HUES6 (cell line): ENCODE measurements around the gene TXNIP.

Source experiments
- H3K27ac ChIP-seq: 2 replicates; pipeline ENCODE4 v1.7.0; 2013; ENCODE audit warnings: low read depth, mild to moderate bottlenecking, low read length, inconsistent platforms
- H3K27me3 ChIP-seq: 2 replicates; pipeline ENCODE4 v1.6.1; 2013; ENCODE audit warnings: low read length; ENCODE audit not compliant: control insufficient read depth, insufficient read depth
- H3K36me3 ChIP-seq: 2 replicates; pipeline ENCODE4 v1.6.1; 2013; ENCODE audit warnings: low read length; ENCODE audit not compliant: control insufficient read depth, insufficient read depth
- H3K4me1 ChIP-seq: 2 replicates; pipeline ENCODE4 v1.6.1; 2013; ENCODE audit warnings: low read length; ENCODE audit not compliant: control insufficient read depth, insufficient read depth
- H3K4me3 ChIP-seq: 2 replicates; pipeline ENCODE4 v1.5.1; 2013; ENCODE audit warnings: low read depth, low read length
- H3K9ac ChIP-seq: one replicate; pipeline ENCODE4 v1.6.1; 2013; ENCODE audit warnings: mild to moderate bottlenecking, low read length
- H3K9me3 ChIP-seq: 2 replicates; pipeline ENCODE4 v1.6.1; 2013; ENCODE audit warnings: low read depth, low read length; ENCODE audit not compliant: control insufficient read depth, insufficient read depth

Gene TXNIP

GRCh38 chr1:145992958-145993617, 3.3 kb downstream of the TXNIP start:
- Histone ChIP-seq H3K27ac (no peak overlapping the region), H3K9me3 (no peaks in the 10 kb centered on the region), H3K4me1 (peaks cover 23% of the 10 kb centered on the region), H3K27me3 (no peaks in the 10 kb centered on the region), H3K36me3 (peaks cover 30% of the 10 kb centered on the region), H3K4me3 (peak overlapping the region; percentile 96), H3K9ac (no peak overlapping the region)

GRCh38 chr1:145992502-145992936, 3.9 kb downstream of the TXNIP start:
- H3K9ac ChIP-seq, result no peak overlapping the region
- H3K9me3 ChIP-seq, result no peaks in the 10 kb centered on the region
- H3K27ac ChIP-seq, result no peak overlapping the region
- peaks cover 23% of the 10 kb centered on the region for H3K4me1 ChIP-seq
- H3K27me3 ChIP-seq, result no peaks in the 10 kb centered on the region
- peaks cover 30% of the 10 kb centered on the region for H3K36me3 ChIP-seq
- peak overlapping the region; percentile 96 for H3K4me3 ChIP-seq

GRCh38 chr1:145991735-145992412, 4.5 kb downstream of the TXNIP start:
- Histone ChIP-seq H3K27ac (no peak overlapping the region), H3K4me3 (no peak overlapping the region)

GRCh38 chr1:145990249-145990855, 6.0 kb downstream of the TXNIP start:
- no peak overlapping the region for H3K4me3 ChIP-seq
- no peak overlapping the region for H3K27ac ChIP-seq

More at GRCh38 chr1:145991735-145992412, 4.5 kb downstream of the TXNIP start:
- no peak overlapping the region for H3K9ac ChIP-seq
- H3K27me3 ChIP-seq, result no peaks in the 10 kb centered on the region
- peaks cover 16% of the 10 kb centered on the region; the same call in 1 of the 2 replicates for H3K4me1 ChIP-seq
- peaks cover 30% of the 10 kb centered on the region for H3K36me3 ChIP-seq
- H3K9me3 ChIP-seq, result no peaks in the 10 kb centered on the region

GRCh38 chr1:145988773-145989172, 7.6 kb downstream of the TXNIP start:
- no peaks in the 10 kb centered on the region for H3K27me3 ChIP-seq
- H3K27ac ChIP-seq, result no peak overlapping the region
- no peaks in the 10 kb centered on the region for H3K9me3 ChIP-seq
- H3K9ac ChIP-seq, result no peak overlapping the region
- peaks cover 14% of the 10 kb centered on the region for H3K36me3 ChIP-seq
- no peak overlapping the region for H3K4me3 ChIP-seq
- H3K4me1 ChIP-seq, result peaks cover 29% of the 10 kb centered on the region

More at GRCh38 chr1:145990249-145990855, 6.0 kb downstream of the TXNIP start:
- Histone ChIP-seq H3K9me3 (no peaks in the 10 kb centered on the region), H3K4me1 (peaks cover 23% of the 10 kb centered on the region), H3K27me3 (no peaks in the 10 kb centered on the region), H3K36me3 (peaks cover 29% of the 10 kb centered on the region), H3K9ac (no peak overlapping the region)

- H3K27ac ChIP-seq, result no peak overlapping the region
- peaks cover 5% of the 10 kb centered on the region for H3K36me3 ChIP-seq
- H3K4me3 ChIP-seq, result no peak overlapping the region
- no peaks in the 10 kb centered on the region for H3K27me3 ChIP-seq
- no peaks in the 10 kb centered on the region for H3K9me3 ChIP-seq
- H3K4me1 ChIP-seq, result peaks cover 26% of the 10 kb centered on the region
- no peak overlapping the region for H3K9ac ChIP-seq
These were observed 8.5 kb downstream of the TXNIP start for GRCh38 chr1:145987926-145988325.

- Histone ChIP-seq H3K27ac (no peak overlapping the region), H3K4me1 (peaks cover 31% of the 10 kb centered on the region), H3K4me3 (no peak overlapping the region), H3K36me3 (no peaks in the 10 kb centered on the region), H3K9ac (no peak overlapping the region), H3K9me3 (no peaks in the 10 kb centered on the region), H3K27me3 (no peaks in the 10 kb centered on the region)
These were observed 9.8 kb downstream of the TXNIP start for GRCh38 chr1:145986551-145986950.

- Histone ChIP-seq H3K9me3 (no peaks in the 10 kb centered on the region), H3K27me3 (no peaks in the 10 kb centered on the region), H3K36me3 (no peaks in the 10 kb centered on the region), H3K9ac (peak overlapping the region; percentile 49), H3K4me1 (peaks cover 30% of the 10 kb centered on the region), H3K4me3 (no peak overlapping the region), H3K27ac (peak overlapping the region; percentile 36; the same call in 1 of the 2 replicates)
These were observed 10.6 kb downstream of the TXNIP start for GRCh38 chr1:145985502-145986439.

GRCh38 chr1:145985129-145985501, 11.3 kb downstream of the TXNIP start:
- Histone ChIP-seq H3K4me1 (peaks cover 29% of the 10 kb centered on the region), H3K9ac (peak overlapping the region; percentile 49), H3K36me3 (no peaks in the 10 kb centered on the region), H3K27ac (peak overlapping the region; percentile 36; the same call in 1 of the 2 replicates), H3K27me3 (no peaks in the 10 kb centered on the region), H3K4me3 (no peak overlapping the region), H3K9me3 (no peaks in the 10 kb centered on the region)

- Histone ChIP-seq H3K9ac (no peak overlapping the region), H3K27me3 (no peaks in the 10 kb centered on the region), H3K4me1 (peaks cover 36% of the 10 kb centered on the region), H3K9me3 (no peaks in the 10 kb centered on the region), H3K4me3 (no peak overlapping the region), H3K27ac (no peak overlapping the region), H3K36me3 (no peaks in the 10 kb centered on the region)
These were observed 12.2 kb downstream of the TXNIP start for GRCh38 chr1:145983960-145984830.
